ENCODE results near the gene SPAST. TPM values are rescaled to one million over a fixed set of nuclear protein-coding genes. Genes with fewer than 3 reads are reported as not detected.
A peak's percentile ranks its signal among the peaks of the same experiment; 100 is the strongest.

SPAST gene
- total RNA-seq, 1 experiment from 2014 or later: 21.6 TPM

DNA sequence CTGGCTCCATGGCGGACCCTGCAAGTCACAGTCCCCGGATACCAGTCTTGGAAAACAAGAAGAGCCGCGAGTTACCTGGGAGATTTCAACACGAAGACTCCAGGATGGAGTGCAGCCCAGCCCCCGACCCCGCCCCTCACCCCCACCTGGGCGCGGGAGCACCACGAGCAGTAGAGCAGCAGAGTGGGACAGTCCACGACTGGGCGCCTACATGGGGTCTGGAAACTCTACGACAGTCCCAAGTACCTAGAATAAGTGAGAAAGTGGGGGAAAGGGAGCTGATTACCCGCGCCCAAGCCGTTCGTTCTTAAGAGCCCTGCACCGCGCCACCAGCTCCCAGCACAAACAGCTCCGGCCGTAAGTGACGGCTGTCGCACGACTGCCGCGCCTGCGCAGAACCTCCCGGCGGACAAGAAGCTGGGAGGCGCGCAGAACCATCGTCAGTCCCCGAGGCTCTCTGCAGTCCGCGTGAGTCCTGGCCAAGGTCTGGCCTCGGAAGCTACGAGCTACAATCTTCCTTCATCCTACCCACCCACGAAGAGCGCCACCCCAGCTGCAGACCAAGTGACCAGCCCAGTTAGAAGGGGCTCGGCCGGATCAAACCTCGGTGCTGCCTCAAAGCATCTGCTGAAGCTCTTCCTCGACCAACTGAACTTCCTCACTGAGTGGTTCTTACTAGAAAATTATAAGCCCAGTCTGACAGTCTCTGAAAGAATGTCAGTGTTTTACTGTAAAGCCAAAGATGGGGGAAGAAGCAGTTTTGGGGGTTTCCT lies 23.7 kb upstream of the SPAST start, which contains the start of gene DPY30:
TSS of gene DPY30 (minus strand) at position 359 of the 773 bp plus-strand sequence. CDS start at position 10, 349 bp downstream.
- Histone ChIP-seq H3K27ac (ENCODE audit: low read length) (peak within 1 kb of the TSS; percentile 50), H4K20me1 (ENCODE audit: low read length) (no peaks in the 10 kb centered on the region), H3K79me2 (ENCODE audit: low read length) (peaks cover 20% of the 10 kb centered on the region), H3K9me3 (ENCODE audit: low read length) (no peaks in the 10 kb centered on the region), H3K9ac (ENCODE audit: low read length) (peak within 1 kb of the TSS; percentile 70), H3K4me3 (ENCODE audit: low read length) (peak within 1 kb of the TSS; percentile 92), H3K4me2 (ENCODE audit: low read length) (peak within 1 kb of the TSS; percentile 90), H3F3A (ENCODE audit: low read length, unreplicated experiment) (no peaks in the 10 kb centered on the region), H3K36me3 (ENCODE audit: low read depth, low read length) (no peaks in the 10 kb centered on the region), H3K9me2 (replicated peaks; ENCODE audit: low read length) (no peaks in the 10 kb centered on the region), H3K4me1 (ENCODE audit: insufficient read depth, low read length) (peaks cover 6% of the 10 kb centered on the region), H2AFZ (ENCODE audit: low read length) (peak within 1 kb of the TSS; percentile 67), H3K27me3 (ENCODE audit: low read length) (no peaks in the 10 kb centered on the region)
- ATAC-seq (peak; percentile 88), DNase-seq (peak; percentile 93)
- ChIA-PET CTCF (interaction anchor here (0.6 to 1.1 kb wide), 2 partner anchors 9 to 23 kb away, joined by 4 to 6 read pairs; partner anchors contain the start of gene SPAST), POLR2A (ENCODE audit: unreplicated experiment) (interaction anchor here (0.6 to 1.3 kb wide), 8 partner anchors 21 to 984 kb away, joined by 3 to 17 read pairs (median 5); partner anchors contain the start of genes SLC30A6 and SPAST)
- TF ChIP-seq, protein P1, sequence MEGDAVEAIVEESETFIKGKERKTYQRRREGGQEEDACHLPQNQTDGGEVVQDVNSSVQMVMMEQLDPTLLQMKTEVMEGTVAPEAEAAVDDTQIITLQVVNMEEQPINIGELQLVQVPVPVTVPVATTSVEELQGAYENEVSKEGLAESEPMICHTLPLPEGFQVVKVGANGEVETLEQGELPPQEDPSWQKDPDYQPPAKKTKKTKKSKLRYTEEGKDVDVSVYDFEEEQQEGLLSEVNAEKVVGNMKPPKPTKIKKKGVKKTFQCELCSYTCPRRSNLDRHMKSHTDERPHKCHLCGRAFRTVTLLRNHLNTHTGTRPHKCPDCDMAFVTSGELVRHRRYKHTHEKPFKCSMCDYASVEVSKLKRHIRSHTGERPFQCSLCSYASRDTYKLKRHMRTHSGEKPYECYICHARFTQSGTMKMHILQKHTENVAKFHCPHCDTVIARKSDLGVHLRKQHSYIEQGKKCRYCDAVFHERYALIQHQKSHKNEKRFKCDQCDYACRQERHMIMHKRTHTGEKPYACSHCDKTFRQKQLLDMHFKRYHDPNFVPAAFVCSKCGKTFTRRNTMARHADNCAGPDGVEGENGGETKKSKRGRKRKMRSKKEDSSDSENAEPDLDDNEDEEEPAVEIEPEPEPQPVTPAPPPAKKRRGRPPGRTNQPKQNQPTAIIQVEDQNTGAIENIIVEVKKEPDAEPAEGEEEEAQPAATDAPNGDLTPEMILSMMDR (conservative IDR thresholded peaks at IDR 0.05; ENCODE audit: low read depth, low read length): no peak; the same call in 1 of the 2 replicates
- TF ChIP-seq EZH2phosphoT487 (IDR thresholded peaks at IDR 0.05; ENCODE audit: borderline replicate concordance, low read length) (no peak), EZH2 (IDR thresholded peaks at IDR 0.05; ENCODE audit: low read length, unreplicated experiment) (no peak)
- intact Hi-C loops (cut with micrococcal nuclease): loop anchor here (1.0 to 2.0 kb wide), 2 partner anchors 24 to 31 kb away; partner anchors contain the start of gene SPAST
- BruUV-seq (replicated peaks): no TSS peak

DNA sequence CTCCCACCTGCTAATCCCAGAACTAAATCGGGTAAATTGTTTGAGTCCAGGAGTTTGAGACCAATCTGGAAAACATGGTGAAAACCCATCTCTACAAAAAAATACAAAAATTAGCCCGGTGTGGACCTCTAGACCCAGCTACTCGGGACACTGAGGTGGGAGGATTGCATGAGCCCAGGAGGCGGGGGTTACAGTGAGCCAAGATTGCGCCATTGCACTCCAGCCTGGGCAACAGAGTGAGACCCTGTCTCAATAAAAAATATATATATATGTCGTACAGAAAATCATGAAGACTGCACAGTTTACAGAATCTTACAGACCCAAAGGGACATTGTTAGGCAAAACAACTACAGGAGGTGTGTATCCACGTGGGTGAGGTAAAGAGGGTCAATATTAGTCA lies 19.8 kb upstream of the SPAST start:
- H4K20me1 ChIP-seq (ENCODE audit: low read length): no peaks in the 10 kb centered on the region
- H3K9ac ChIP-seq (ENCODE audit: low read length): no peak overlapping the region
- BruUV-seq (replicated peaks): no TSS peak
- DNase-seq (no peak), ATAC-seq (no peak)
- H3K79me2 ChIP-seq (ENCODE audit: low read length): peaks cover 8% of the 10 kb centered on the region
- H3F3A ChIP-seq (ENCODE audit: low read length, unreplicated experiment): no peaks in the 10 kb centered on the region
- CTCF ChIA-PET: no interaction called here
- H3K4me3 ChIP-seq (ENCODE audit: low read length): no peak overlapping the region
- no peaks in the 10 kb centered on the region for H3K9me2 ChIP-seq (replicated peaks; ENCODE audit: low read length)
- intact Hi-C loops (cut with micrococcal nuclease): no loop called here
- H2AFZ ChIP-seq (ENCODE audit: low read length): no peak overlapping the region
- no peak overlapping the region for H3K4me2 ChIP-seq (ENCODE audit: low read length)
- H3K9me3 ChIP-seq (ENCODE audit: low read length): no peaks in the 10 kb centered on the region
- 0 out of 2 replicates have a peak, but pooled peaks cover 5% of the 10 kb centered on the region for H3K4me1 ChIP-seq (ENCODE audit: insufficient read depth, low read length)
- no peaks in the 10 kb centered on the region for H3K36me3 ChIP-seq (ENCODE audit: low read depth, low read length)
- TF ChIP-seq EZH2phosphoT487 (IDR thresholded peaks at IDR 0.05; ENCODE audit: borderline replicate concordance, low read length): no peak
- no peak for TF ChIP-seq EZH2 (IDR thresholded peaks at IDR 0.05; ENCODE audit: low read length, unreplicated experiment)
- TF ChIP-seq, protein P1 (conservative IDR thresholded peaks at IDR 0.05; ENCODE audit: low read depth, low read length): no peak
- H3K27me3 ChIP-seq (ENCODE audit: low read length): no peaks in the 10 kb centered on the region
- POLR2A ChIA-PET (ENCODE audit: unreplicated experiment): no interaction called here
- H3K27ac ChIP-seq (ENCODE audit: low read length): no peak overlapping the region
